Gastrocnemius medialis (tissue), 4 donors: ENCODE measurements around the gene LRFN4. TPM values are rescaled to one million over a fixed set of nuclear protein-coding genes. Genes with fewer than 3 reads are reported as not detected.

Experiments
- ATAC-seq, 2 donors: fragments of 150-250 bp; one replicate each; pipeline ENCODE4 v1.9.1; 2016
- DNase-seq, 2 donors: peaks; one replicate each; pipeline ENCODE4 v3.0.0-alpha.2; 2019
- H3K27ac ChIP-seq, 4 donors: fragments of 200-600 bp; sonication (generic); 1 replicate in 1 of 4; 2 replicates in 3 of 4; pipeline ENCODE4 v1.5.1; 2016 to 2018; ENCODE audit warnings: mild to moderate bottlenecking in 2 of 4, moderate library complexity in 1 of 4
- H3K27me3 ChIP-seq, 3 donors: fragments of 200-600 bp; sonication (generic) in 2 of 3; 1 replicate in 1 of 3; 2 replicates in 2 of 3; pipeline versions ENCODE4 v1.5.1 to v1.6.0; 2016 to 2019; ENCODE audit warnings: mild to moderate bottlenecking in 1 of 3, moderate library complexity in 1 of 3
- H3K36me3 ChIP-seq, 2 donors: fragments of 200-600 bp; sonication (generic) in 1 of 2; one replicate each; pipeline ENCODE4 v1.5.1; 2017 to 2018
- H3K4me1 ChIP-seq, 2 donors: fragments of 200-600 bp; sonication (generic) in 1 of 2; one replicate each; pipeline ENCODE4 v1.5.1; 2016 to 2017; ENCODE audit warnings: mild to moderate bottlenecking in 2 of 2
- H3K4me3 ChIP-seq, 4 donors: fragments of 200-600 bp; sonication (generic) in 3 of 4; 1 replicate in 1 of 4; 2 replicates in 3 of 4; pipeline ENCODE4 v1.5.1; 2016 to 2019; ENCODE audit warnings: mild to moderate bottlenecking in 2 of 4
- H3K9me3 ChIP-seq, 3 donors: fragments of 200-600 bp; sonication (generic) in 2 of 3; 1 replicate in 1 of 3; 2 replicates in 2 of 3; pipeline ENCODE4 v1.5.1; 2016 to 2019
- POLR2A ChIP-seq, 2 donors: fragments of 450-650 bp; IDR thresholded peaks; one replicate each; pipeline ENCODE4 v1.6.1; 2017; ENCODE audit warnings: antibody characterized with exemption in 2 of 2, mild to moderate bottlenecking in 2 of 2, moderate library complexity in 2 of 2
- in situ Hi-C, 4 donors: fragments of 200-750 bp; cut with MboI; loops; one replicate each; pipeline versions ENCODE4 v1.15.0 to v1.8.0; 2017; ENCODE audit warnings: low sequenced_read_pairs in 4 of 4
- intact Hi-C: fragments of 100-400 bp; cut with DNase I; formaldehyde crosslinking; loops from one replicate; pipeline ENCODE4 v1.15.1; 2023; ENCODE audit warnings: low total_unique reads
- total RNA-seq, 4 donors: library from RNA; depleted of rRNA; stranded (reverse); fragments of >200 nt; gene quantifications; one replicate each; pipeline versions ENCODE4 v1.1.0 to v1.2.3, GENCODE V29; 2016
- TF ChIP-seq, protein P1 (sequence below), 5 experiments: fragments of 450-650 bp in 3 of 5; fragments of 200-600 bp in 2 of 5; sonication (generic) in 2 of 5; IDR thresholded peaks in 4 of 5; conservative IDR thresholded peaks in 1 of 5; 1 replicate in 4 of 5; 2 replicates in 1 of 5; pipeline ENCODE4 v1.5.1; 2016 to 2019; ENCODE audit warnings: antibody characterized with exemption in 5 of 5, mild to moderate bottlenecking in 3 of 5, moderate library complexity in 3 of 5

LRFN4 gene
- total RNA-seq, 4 donors from 2014 or later, result 8.6 to 12.1 (median 10.1) TPM

DNA sequence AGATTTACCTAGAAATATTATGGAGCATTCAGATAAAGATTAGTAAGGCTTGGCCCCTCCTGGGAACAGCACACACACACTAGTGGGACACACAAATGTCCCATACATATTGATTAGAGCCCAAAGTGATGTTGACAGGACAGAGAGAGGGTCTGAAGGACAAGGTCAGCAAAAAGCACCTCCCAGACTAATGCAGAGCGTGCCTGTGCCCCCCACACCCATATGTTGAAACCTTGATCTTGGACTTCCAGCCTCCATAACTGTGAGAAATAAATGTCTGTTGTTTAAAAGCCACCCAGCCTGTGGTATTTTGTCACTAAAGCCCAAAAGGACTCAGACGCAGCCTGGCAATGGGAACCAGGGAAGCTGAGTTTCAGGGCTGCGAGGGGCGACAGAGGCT, 27.6 kb downstream of the LRFN4 start:
- in situ Hi-C loops (no loop called here), intact Hi-C loops (no loop called here)
- no peak for DNase-seq
- Histone ChIP-seq H3K4me3 (no peak overlapping the region), H3K9me3 (no peaks in the 10 kb centered on the region), H3K4me1 (peaks cover 9 to 52% of the 10 kb centered on the region in 2 donors), H3K27me3 (no peaks in the 10 kb centered on the region), H3K27ac (no peak overlapping the region), H3K36me3 (no peaks in the 10 kb centered on the region)
- no peak for ATAC-seq
- TF ChIP-seq POLR2A (IDR thresholded peaks at IDR 0.05), result no peak
- TF ChIP-seq, protein P1, sequence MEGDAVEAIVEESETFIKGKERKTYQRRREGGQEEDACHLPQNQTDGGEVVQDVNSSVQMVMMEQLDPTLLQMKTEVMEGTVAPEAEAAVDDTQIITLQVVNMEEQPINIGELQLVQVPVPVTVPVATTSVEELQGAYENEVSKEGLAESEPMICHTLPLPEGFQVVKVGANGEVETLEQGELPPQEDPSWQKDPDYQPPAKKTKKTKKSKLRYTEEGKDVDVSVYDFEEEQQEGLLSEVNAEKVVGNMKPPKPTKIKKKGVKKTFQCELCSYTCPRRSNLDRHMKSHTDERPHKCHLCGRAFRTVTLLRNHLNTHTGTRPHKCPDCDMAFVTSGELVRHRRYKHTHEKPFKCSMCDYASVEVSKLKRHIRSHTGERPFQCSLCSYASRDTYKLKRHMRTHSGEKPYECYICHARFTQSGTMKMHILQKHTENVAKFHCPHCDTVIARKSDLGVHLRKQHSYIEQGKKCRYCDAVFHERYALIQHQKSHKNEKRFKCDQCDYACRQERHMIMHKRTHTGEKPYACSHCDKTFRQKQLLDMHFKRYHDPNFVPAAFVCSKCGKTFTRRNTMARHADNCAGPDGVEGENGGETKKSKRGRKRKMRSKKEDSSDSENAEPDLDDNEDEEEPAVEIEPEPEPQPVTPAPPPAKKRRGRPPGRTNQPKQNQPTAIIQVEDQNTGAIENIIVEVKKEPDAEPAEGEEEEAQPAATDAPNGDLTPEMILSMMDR (IDR thresholded peaks at IDR 0.05 in 4 of 5, conservative IDR thresholded peaks at IDR 0.05 in 1 of 5), result no peak

DNA sequence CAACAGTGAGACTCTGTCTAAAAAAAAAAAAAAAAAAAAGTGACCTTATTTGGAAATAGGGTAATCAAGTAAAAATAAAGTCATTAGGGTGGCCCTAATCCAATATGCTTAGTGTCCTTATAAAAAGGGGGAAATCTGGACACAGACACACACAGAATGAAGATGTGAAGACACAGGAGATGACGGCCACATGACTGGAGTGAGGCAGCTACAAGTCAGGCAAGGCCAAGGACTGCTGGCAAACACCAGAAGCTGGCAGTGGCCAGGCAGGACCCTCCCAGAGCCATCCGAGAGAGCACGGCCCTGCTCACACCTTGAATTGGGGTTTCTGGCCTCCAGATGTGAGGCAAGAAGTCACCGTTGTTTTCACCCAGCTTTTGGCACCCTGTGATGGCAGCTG, 28.6 kb downstream of the LRFN4 start:
- Histone ChIP-seq H3K4me1 (peaks cover 9 to 59% of the 10 kb centered on the region in 2 donors), H3K4me3 (no peak overlapping the region), H3K27ac (no peak overlapping the region), H3K9me3 (no peaks in the 10 kb centered on the region), H3K27me3 (no peaks in the 10 kb centered on the region), H3K36me3 (no peaks in the 10 kb centered on the region)
- DNase-seq (no peak), ATAC-seq (no peak)
- intact Hi-C loops (no loop called here), in situ Hi-C loops (no loop called here)
- TF ChIP-seq POLR2A (IDR thresholded peaks at IDR 0.05), result no peak
- TF ChIP-seq, protein P1 (IDR thresholded peaks at IDR 0.05 in 4 of 5, conservative IDR thresholded peaks at IDR 0.05 in 1 of 5), result no peak

DNA sequence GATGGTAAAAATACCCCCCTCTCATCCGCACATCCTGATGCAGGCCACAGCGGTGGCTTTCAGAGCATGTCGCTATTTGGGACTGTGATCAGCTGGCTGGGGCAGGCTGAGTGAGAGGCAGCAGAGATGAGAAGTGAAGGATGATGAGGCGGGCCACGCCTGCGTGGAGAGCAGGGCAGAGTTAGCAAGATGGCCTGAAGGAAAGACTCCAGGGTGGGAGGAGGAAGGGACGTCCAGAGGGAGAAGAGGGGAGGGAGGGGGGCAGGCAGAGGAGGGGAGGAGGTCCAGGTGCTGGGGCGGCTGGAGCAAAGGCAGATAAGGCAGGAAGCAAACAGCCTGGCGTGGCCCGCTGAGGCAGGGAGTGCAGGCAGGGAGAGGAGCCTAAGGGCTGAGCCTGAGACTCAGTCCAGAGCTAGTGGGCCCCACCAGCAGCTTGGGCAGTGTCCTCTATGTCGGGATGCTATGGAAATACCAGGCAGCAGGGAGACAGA, 29.1 kb downstream of the LRFN4 start:
- Histone ChIP-seq H3K4me3 (no peak overlapping the region), H3K27me3 (no peaks in the 10 kb centered on the region), H3K36me3 (no peaks in the 10 kb centered on the region), H3K27ac (peak overlapping the region in 2 of 4 donors; percentile 5 to 51), H3K9me3 (no peaks in the 10 kb centered on the region), H3K4me1 (peaks cover 9 to 59% of the 10 kb centered on the region in 2 donors)
- ATAC-seq, result no peak
- TF ChIP-seq, protein P1 (IDR thresholded peaks at IDR 0.05 in 4 of 5, conservative IDR thresholded peaks at IDR 0.05 in 1 of 5), result no peak
- intact Hi-C loops (no loop called here), in situ Hi-C loops (no loop called here)
- DNase-seq, result no peak

DNA sequence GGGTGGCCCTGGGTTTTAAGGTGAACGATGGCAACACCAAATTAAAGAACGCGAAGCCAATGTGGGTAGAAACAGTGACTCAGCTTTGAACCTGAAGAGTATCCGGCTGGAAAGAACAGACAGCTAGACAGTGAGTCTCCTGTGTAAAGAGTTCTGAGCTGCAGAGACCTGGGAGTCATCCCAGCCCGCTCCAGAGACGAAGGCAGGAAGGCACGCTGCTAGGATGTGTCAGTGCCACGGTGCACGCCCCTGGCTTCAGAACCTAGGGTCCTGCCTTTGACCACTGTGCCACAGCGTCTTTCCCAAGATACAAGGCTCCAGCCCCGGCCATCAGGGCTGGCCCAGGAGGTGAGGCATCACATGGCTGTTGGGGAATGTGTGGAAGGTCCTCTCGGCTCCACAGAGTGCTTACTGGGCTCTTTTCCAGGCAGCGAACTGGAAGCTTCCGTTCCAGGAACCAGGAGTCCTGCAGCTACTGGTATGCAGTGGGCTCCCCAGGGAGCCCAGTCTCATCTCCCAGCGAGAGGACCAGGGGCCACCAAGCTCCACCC, 29.9 kb downstream of the LRFN4 start:
- H3K27me3 ChIP-seq, result no peaks in the 10 kb centered on the region
- H3K4me3 ChIP-seq, result no peak overlapping the region
- peaks cover 9 to 59% of the 10 kb centered on the region in 2 donors for H3K4me1 ChIP-seq
- peak in 1 of 2 donors; percentile 15 for ATAC-seq
- no peaks in the 10 kb centered on the region for H3K9me3 ChIP-seq
- TF ChIP-seq POLR2A (IDR thresholded peaks at IDR 0.05), result no peak
- TF ChIP-seq, protein P1 (IDR thresholded peaks at IDR 0.05 in 4 of 5, conservative IDR thresholded peaks at IDR 0.05 in 1 of 5), result no peak
- DNase-seq, result peak; percentile 26 to 54
- no peaks in the 10 kb centered on the region for H3K36me3 ChIP-seq
- in situ Hi-C loops, result no loop called here
- peak overlapping the region in 3 of 4 donors; percentile 5 to 51 (median 7) for H3K27ac ChIP-seq
- intact Hi-C loops, result no loop called here

DNA sequence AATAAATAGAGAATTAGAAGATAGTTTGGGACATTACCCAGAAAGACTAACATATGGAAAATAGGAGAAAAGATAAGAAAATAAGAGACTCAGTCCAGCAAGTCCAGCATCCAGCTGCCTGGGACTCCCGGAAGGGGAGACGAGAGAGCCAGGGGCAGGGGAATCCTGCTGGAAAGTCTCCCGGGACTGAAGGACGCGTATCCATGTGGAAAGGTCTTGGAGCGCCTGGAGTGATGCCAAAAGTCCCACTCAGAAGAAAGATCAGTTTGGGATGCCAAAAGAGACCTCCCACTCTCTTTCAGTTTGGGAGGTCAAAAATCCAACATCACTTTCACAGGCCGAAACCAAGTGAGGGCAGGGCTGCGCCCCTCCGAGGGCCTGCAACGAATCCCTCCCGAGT, 30.7 kb downstream of the LRFN4 start:
- H3K27ac ChIP-seq, result peak overlapping the region in 3 of 4 donors; percentile 1 to 51 (median 15)
- H3K27me3 ChIP-seq, result no peaks in the 10 kb centered on the region
- DNase-seq (no peak), ATAC-seq (no peak)
- peaks cover 5 to 57% of the 10 kb centered on the region in 2 donors for H3K4me1 ChIP-seq
- H3K4me3 ChIP-seq, result no peak overlapping the region
- TF ChIP-seq, protein P1 (IDR thresholded peaks at IDR 0.05 in 4 of 5, conservative IDR thresholded peaks at IDR 0.05 in 1 of 5), result no peak
- TF ChIP-seq POLR2A (IDR thresholded peaks at IDR 0.05), result no peak
- no peaks in the 10 kb centered on the region for H3K9me3 ChIP-seq
- intact Hi-C loops, result no loop called here
- no peaks in the 10 kb centered on the region for H3K36me3 ChIP-seq
- in situ Hi-C loops, result no loop called here
